ENCODE measurements around the gene ERAS.
A peak's percentile ranks its signal among the peaks of the same experiment; 100 is the strongest.
"Not testable (repeated sequence)": the region's sequence is repeated elsewhere in the genome, so short reads cannot be mapped to it uniquely, and the experiment has no call there.

ERAS gene

GRCh38 chrX:48794911-48795515 lies 31.3 kb upstream of the ERAS start:
- no peak for DNase-seq (ENCODE audit: low spot score)

GRCh38 chrX:48798318-48798717 lies 28.0 kb upstream of the ERAS start:
- DNase-seq (ENCODE audit: low spot score), result no peak

GRCh38 chrX:48800574-48801279 lies 25.6 kb upstream of the ERAS start:
- no peak for DNase-seq (ENCODE audit: low spot score)

GRCh38 chrX:48801280-48802088 lies 24.8 kb upstream of the ERAS start, which contains the start of gene HDAC6:
Gene HDAC6, plus strand, starts transcription at chrX:48802067. Its CDS starts 626 bp downstream, at chrX:48802693.
- peak; percentile 99 for DNase-seq (ENCODE audit: low spot score)

- DNase-seq (ENCODE audit: low spot score), result peak; percentile 35
Measured at GRCh38 chrX:48802089-48802904, 24.0 kb upstream of the ERAS start.

GRCh38 chrX:48802905-48803200 lies 23.5 kb upstream of the ERAS start:
- no peak for DNase-seq (ENCODE audit: low spot score)

- no peak for DNase-seq (ENCODE audit: low spot score)
Measured at GRCh38 chrX:48806081-48806480, 20.2 kb upstream of the ERAS start.

- peak; percentile 18 for DNase-seq (ENCODE audit: low spot score)
Measured at GRCh38 chrX:48813644-48814043, 12.7 kb upstream of the ERAS start.

GRCh38 chrX:48814722-48815121 lies 11.6 kb upstream of the ERAS start:
- no peak for DNase-seq (ENCODE audit: low spot score)

- DNase-seq (ENCODE audit: low spot score), result no peak
Measured at GRCh38 chrX:48815266-48815665, 11.0 kb upstream of the ERAS start.

GRCh38 chrX:48816014-48816810 lies 10.1 kb upstream of the ERAS start:
- no peak for DNase-seq (ENCODE audit: low spot score)

- DNase-seq (ENCODE audit: low spot score), result no peak
Measured at GRCh38 chrX:48818098-48818497, 8.2 kb upstream of the ERAS start.

GRCh38 chrX:48818866-48819265 lies 7.4 kb upstream of the ERAS start:
- no peak for DNase-seq (ENCODE audit: low spot score)

GRCh38 chrX:48819394-48819793 lies 6.9 kb upstream of the ERAS start:
- not testable (repeated sequence) for DNase-seq (ENCODE audit: low spot score)

- no peak for DNase-seq (ENCODE audit: low spot score)
Measured at GRCh38 chrX:48823053-48823452, 3.3 kb upstream of the ERAS start.

- DNase-seq (ENCODE audit: low spot score), result no peak
Measured at GRCh38 chrX:48824066-48824465, 2.2 kb upstream of the ERAS start.

GRCh38 chrX:48826876-48827653 lies 752 bp downstream of the ERAS start:
- DNase-seq (ENCODE audit: low spot score), result no peak

- no peak for DNase-seq (ENCODE audit: low spot score)
Measured at GRCh38 chrX:48827654-48827968, 1.3 kb downstream of the ERAS start.

- no peak for DNase-seq (ENCODE audit: low spot score)
Measured at GRCh38 chrX:48829016-48829735, 2.9 kb downstream of the ERAS start.

Measured in Ammon's horn (tissue), 1 donor.